ENCODE measurements around the gene DNAJB7. TPM values are rescaled to one million over a fixed set of nuclear protein-coding genes. Genes with fewer than 3 reads are reported as not detected.
A peak's percentile ranks its signal among the peaks of the same experiment; 100 is the strongest.

DNAJB7 gene
- total RNA-seq, 1 experiment from 2014 or later, result not detected

DNA sequence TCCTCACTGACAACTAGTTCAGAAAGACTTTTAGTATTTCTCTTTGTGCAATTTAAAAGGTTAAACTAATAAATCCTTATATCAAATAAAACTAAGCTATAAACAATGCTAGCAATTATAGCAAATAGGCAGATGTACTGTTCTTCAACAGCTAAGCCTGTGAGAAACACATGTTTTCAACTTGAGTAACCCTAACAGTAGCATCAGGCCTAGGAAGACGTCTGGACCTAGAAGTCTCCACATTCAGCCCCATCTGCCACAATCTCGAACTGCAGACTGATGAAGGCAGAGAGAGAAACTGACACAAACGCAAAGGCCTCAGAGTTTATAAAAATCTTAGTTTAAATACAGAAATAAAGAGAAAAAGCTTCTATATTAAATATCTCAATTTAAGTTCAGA is 8.0 kb downstream of the DNAJB7 start:
- Histone ChIP-seq H4K91ac (ENCODE audit: insufficient read length, low read depth, low read length) (no peak overlapping the region), H4K5ac (ENCODE audit: insufficient read length, low read depth, low read length) (no peak overlapping the region), H3K23me2 (ENCODE audit: insufficient read length, low read depth, low read length, poor library complexity, severe bottlenecking) (peaks cover 5% of the 10 kb centered on the region), H3K4ac (ENCODE audit: low read depth, low read length) (no peak overlapping the region), H3K4me1 (ENCODE audit: insufficient read depth, low read length) (peaks cover 2% of the 10 kb centered on the region; the same call in 1 of the 2 replicates), H2BK15ac (ENCODE audit: low read depth, low read length) (no peak overlapping the region), H4K20me1 (ENCODE audit: control insufficient read depth, insufficient read depth, insufficient read length) (no peaks in the 10 kb centered on the region), H2BK20ac (ENCODE audit: low read depth, low read length, poor library complexity, severe bottlenecking) (no peak overlapping the region), H3K9me3 (ENCODE audit: control insufficient read depth, low read depth, low read length) (no peaks in the 10 kb centered on the region), H3K4me2 (ENCODE audit: insufficient read depth, insufficient read length, low read length) (no peak overlapping the region), H2BK120ac (ENCODE audit: low read depth, low read length, poor library complexity, severe bottlenecking) (no peak overlapping the region), H3K56ac (ENCODE audit: insufficient read length, low read depth, low read length) (no peak overlapping the region), H3K79me2 (ENCODE audit: insufficient read depth, low read length) (peaks cover 54% of the 10 kb centered on the region; the same call in 1 of the 2 replicates), H4K8ac (replicated peaks; ENCODE audit: insufficient read length, low read depth, low read length) (no peak overlapping the region), H2AFZ (ENCODE audit: low read length) (no peak overlapping the region), H2BK5ac (ENCODE audit: insufficient read length, low read length) (no peak overlapping the region), H3K27ac (ENCODE audit: insufficient read length, low read depth, low read length) (no peak overlapping the region), H3K9ac (ENCODE audit: extremely low read depth, insufficient read length, low read length) (no peak overlapping the region), H3K18ac (ENCODE audit: insufficient read length, low read depth, low read length) (no peak overlapping the region), H3K79me1 (ENCODE audit: insufficient read depth, low read depth, low read length, poor library complexity, severe bottlenecking) (peaks cover 9% of the 10 kb centered on the region), H3T11ph (ENCODE audit: low read length) (no peak overlapping the region), H3K14ac (ENCODE audit: insufficient read depth, low read length) (no peak overlapping the region), H3K23ac (ENCODE audit: insufficient read length, low read depth, low read length) (no peak overlapping the region), H2AK5ac (ENCODE audit: insufficient read length, low read length) (no peak overlapping the region), H3K27me3 (ENCODE audit: insufficient read depth, low read length) (no peaks in the 10 kb centered on the region), H2BK12ac (ENCODE audit: insufficient read length, low read depth, low read length) (no peak overlapping the region)
- Mint-ChIP-seq H3K4me1 (peaks cover 30% of the 10 kb centered on the region in 2 experiments), H3K9me3 (no peaks in the 10 kb centered on the region), H3K4me3 (peak overlapping the region; percentile 17 to 73; a peak in 4 of 5 replicates), H3K27ac (peak overlapping the region in 2 of 3 experiments; percentile 52 to 90; a peak in 4 of 7 replicates), H3K27me3 (ENCODE audit: low read depth) (no peaks in the 10 kb centered on the region), H3K36me3 (ENCODE audit: insufficient read depth in 1 of 3, low read depth in 3 of 3) (peaks cover 5 to 32% (median 23%) of the 10 kb centered on the region in 3 experiments)
- TF ChIP-seq, protein P1, sequence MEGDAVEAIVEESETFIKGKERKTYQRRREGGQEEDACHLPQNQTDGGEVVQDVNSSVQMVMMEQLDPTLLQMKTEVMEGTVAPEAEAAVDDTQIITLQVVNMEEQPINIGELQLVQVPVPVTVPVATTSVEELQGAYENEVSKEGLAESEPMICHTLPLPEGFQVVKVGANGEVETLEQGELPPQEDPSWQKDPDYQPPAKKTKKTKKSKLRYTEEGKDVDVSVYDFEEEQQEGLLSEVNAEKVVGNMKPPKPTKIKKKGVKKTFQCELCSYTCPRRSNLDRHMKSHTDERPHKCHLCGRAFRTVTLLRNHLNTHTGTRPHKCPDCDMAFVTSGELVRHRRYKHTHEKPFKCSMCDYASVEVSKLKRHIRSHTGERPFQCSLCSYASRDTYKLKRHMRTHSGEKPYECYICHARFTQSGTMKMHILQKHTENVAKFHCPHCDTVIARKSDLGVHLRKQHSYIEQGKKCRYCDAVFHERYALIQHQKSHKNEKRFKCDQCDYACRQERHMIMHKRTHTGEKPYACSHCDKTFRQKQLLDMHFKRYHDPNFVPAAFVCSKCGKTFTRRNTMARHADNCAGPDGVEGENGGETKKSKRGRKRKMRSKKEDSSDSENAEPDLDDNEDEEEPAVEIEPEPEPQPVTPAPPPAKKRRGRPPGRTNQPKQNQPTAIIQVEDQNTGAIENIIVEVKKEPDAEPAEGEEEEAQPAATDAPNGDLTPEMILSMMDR (conservative IDR thresholded peaks at IDR 0.05), result no peak
- WGBS (ENCODE audit: extremely low coverage, insufficient read length, low lambda C conversion rate), result no CpG with 5 or more reads among the region's 3 CpGs
- no peak for DNase-seq
